HTERT RPE-1 (cell line): ENCODE measurements around the gene DGUOK.
"Not testable (repeated sequence)": the region's sequence is repeated elsewhere in the genome, so short reads cannot be mapped to it uniquely, and the experiment has no call there.

ENCODE experiments used
- in situ Hi-C: fragments of 300-500 bp; cut with MboI; formaldehyde crosslinking; loops from 4 replicates; pipeline ENCODE4 v1.14.3; 2020; ENCODE audit warnings: low sequenced_read_pairs

The DGUOK gene

GRCh38 chr2:73919596-73920228, 7.0 kb upstream of the DGUOK start:
- in situ Hi-C loops = no loop called here

- in situ Hi-C loops = no loop called here
Measured at GRCh38 chr2:73920577-73921545, 5.8 kb upstream of the DGUOK start.

- in situ Hi-C loops = no loop called here
Measured at GRCh38 chr2:73921581-73921980, 5.1 kb upstream of the DGUOK start.

- in situ Hi-C loops = no loop called here
Measured at GRCh38 chr2:73922681-73923080, 4.0 kb upstream of the DGUOK start.

GRCh38 chr2:73925033-73925704, 1.5 kb upstream of the DGUOK start:
- in situ Hi-C loops = no loop called here

- in situ Hi-C loops = no loop called here
Measured at GRCh38 chr2:73925853-73926492, 707 bp upstream of the DGUOK start.

GRCh38 chr2:73927344-73927743, 664 bp downstream of the DGUOK start:
- in situ Hi-C loops = no loop called here

GRCh38 chr2:73928963-73929347, 2.3 kb downstream of the DGUOK start:
- in situ Hi-C loops = no loop called here

GRCh38 chr2:73930386-73930785, 3.7 kb downstream of the DGUOK start:
- in situ Hi-C loops = no loop called here

- in situ Hi-C loops = no loop called here
Measured at GRCh38 chr2:73931531-73932500, 5.1 kb downstream of the DGUOK start.

- in situ Hi-C loops = no loop called here
Measured at GRCh38 chr2:73933194-73933593, 6.5 kb downstream of the DGUOK start.

- in situ Hi-C loops = no loop called here
Measured at GRCh38 chr2:73935641-73936040, 9.0 kb downstream of the DGUOK start.

GRCh38 chr2:73937103-73937885, 10.6 kb downstream of the DGUOK start:
- in situ Hi-C loops = no loop called here

- in situ Hi-C loops = no loop called here
Measured at GRCh38 chr2:73937899-73938298, 11.2 kb downstream of the DGUOK start.

GRCh38 chr2:73938718-73939352, 12.2 kb downstream of the DGUOK start:
- in situ Hi-C loops = no loop called here

GRCh38 chr2:73939419-73939818, 12.7 kb downstream of the DGUOK start:
- in situ Hi-C loops = no loop called here

- in situ Hi-C loops = not testable (repeated sequence)
Measured at GRCh38 chr2:73940066-73940465, 13.4 kb downstream of the DGUOK start.

GRCh38 chr2:73942664-73943063, 16.0 kb downstream of the DGUOK start:
- in situ Hi-C loops = no loop called here

GRCh38 chr2:73944714-73945113, 18.0 kb downstream of the DGUOK start:
- in situ Hi-C loops = no loop called here
